ENCODE data around the gene ACIN1. TPM values are rescaled to one million over a fixed set of nuclear protein-coding genes. Genes with fewer than 3 reads are reported as not detected.

ACIN1 gene
- total RNA-seq, 1 donor from 2014 or later, result 184 TPM

DNA sequence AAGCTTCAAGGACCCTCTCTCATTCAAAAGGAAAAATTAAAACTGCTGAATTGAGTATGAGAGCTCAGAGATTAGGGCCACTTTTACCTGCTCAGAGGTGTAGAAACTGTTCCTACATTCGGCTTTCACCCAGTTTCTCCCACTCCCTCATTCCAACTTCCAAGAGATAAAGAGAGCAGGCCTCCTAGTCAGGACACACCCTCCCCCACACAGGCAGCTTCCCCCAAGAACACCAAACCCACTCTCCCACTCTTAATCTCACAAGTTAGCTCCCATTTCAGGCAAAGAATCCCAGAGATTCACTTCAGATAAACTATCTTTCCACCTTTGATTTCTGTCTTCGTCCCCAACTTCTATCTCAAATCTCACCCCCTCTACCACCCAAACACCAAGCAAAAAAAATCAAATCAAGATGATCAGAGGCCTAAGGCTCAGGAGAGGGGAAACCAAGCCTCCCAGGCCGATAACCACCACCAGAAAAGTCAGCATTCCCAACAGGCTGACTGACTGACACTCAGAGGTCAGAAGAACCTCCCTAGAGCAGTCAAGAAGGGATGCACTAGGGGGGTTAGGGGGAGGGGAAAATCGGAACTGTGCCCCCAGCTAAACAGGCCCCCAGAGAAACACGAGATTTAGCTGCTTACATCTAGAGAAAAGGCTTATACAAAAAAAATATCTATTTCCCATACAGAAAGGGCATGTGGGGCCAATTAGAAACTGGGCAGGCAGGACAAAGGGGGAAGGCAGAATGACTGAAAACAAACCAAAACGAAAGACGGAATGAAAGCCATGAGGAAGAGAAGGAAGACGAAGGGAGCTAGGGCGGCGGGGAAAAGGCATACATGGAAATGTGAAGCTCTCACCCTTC lies 24.4 kb downstream of the ACIN1 start:
- H3K4me1 ChIP-seq, result peaks cover 53% of the 10 kb centered on the region
- H3K4me1 Mint-ChIP-seq, result peaks cover 47% of the 10 kb centered on the region
- peak overlapping the region; percentile 89 for H3K4me3 Mint-ChIP-seq
- H3K4me3 ChIP-seq, result peak overlapping the region; percentile 92
- TF ChIP-seq EZH2 (IDR thresholded peaks at IDR 0.05) (no peak), CTCF (IDR thresholded peaks at IDR 0.05) (no peak), EZH2phosphoT487 (IDR thresholded peaks at IDR 0.05) (no peak)
- peaks cover 73% of the 10 kb centered on the region for H3F3A ChIP-seq (ENCODE audit: low read depth)
- H3K79me2 ChIP-seq (ENCODE audit: low read depth), result peaks cover 65% of the 10 kb centered on the region
- H3K36me3 ChIP-seq, result peaks cover 18% of the 10 kb centered on the region
- no peaks in the 10 kb centered on the region for H3K9me3 ChIP-seq (ENCODE audit: low read depth)
- no peak overlapping the region for H2AFZ ChIP-seq (replicated peaks)
- H3K4me2 ChIP-seq, result peak overlapping the region; percentile 85
- peak overlapping the region; percentile 67 for H3K27ac ChIP-seq
- H3K9ac ChIP-seq, result peak overlapping the region; percentile 81
- H3K27me3 Mint-ChIP-seq (ENCODE audit: insufficient read depth, low read depth), result peaks cover 10% of the 10 kb centered on the region
- H3K27ac Mint-ChIP-seq, result peak overlapping the region; percentile 85
- no peaks in the 10 kb centered on the region for H3K9me3 Mint-ChIP-seq
- peaks cover 61% of the 10 kb centered on the region for H4K20me1 ChIP-seq (ENCODE audit: low read depth)
- H3K27me3 ChIP-seq, result no peaks in the 10 kb centered on the region
- no peak for DNase-seq (ENCODE audit: low spot score)
- H3K36me3 Mint-ChIP-seq, result peaks cover 26% of the 10 kb centered on the region

DNA sequence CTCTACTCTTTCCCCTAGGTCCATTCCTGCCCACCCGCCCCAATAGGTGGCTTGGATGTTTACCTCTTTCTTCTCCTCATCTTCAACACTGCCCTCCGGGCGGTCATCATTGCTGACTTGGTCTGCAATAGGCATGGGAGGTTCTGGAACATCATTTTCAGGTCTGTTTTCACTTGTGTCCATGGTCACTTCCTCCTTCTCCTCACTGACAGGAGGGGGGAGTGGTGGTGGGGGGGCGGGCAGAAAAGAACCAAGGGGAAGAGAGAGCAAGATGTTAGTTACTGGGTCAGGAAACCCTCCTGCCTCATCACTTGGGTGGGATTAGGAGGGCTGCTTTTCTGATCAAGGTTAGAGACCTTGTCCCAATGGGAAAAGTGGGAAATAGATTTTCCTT lies 25.5 kb downstream of the ACIN1 start:
- no peak overlapping the region for H3K27ac Mint-ChIP-seq
- peaks cover 47% of the 10 kb centered on the region for H3K4me1 Mint-ChIP-seq

GRCh38 chr14:23068789-23069412 lies 26.0 kb downstream of the ACIN1 start:
- Histone ChIP-seq H2AFZ (replicated peaks) (no peak overlapping the region), H3K27ac (peak overlapping the region; percentile 11), H3K4me2 (peak overlapping the region; percentile 85), H4K20me1 (ENCODE audit: low read depth) (peaks cover 74% of the 10 kb centered on the region), H3K9me3 (ENCODE audit: low read depth) (no peaks in the 10 kb centered on the region), H3K36me3 (peaks cover 22% of the 10 kb centered on the region), H3K4me1 (peaks cover 53% of the 10 kb centered on the region), H3F3A (ENCODE audit: low read depth) (peaks cover 86% of the 10 kb centered on the region), H3K4me3 (peak overlapping the region; percentile 92), H3K27me3 (no peaks in the 10 kb centered on the region), H3K9ac (no peak overlapping the region), H3K79me2 (ENCODE audit: low read depth) (peaks cover 78% of the 10 kb centered on the region)
- H3K4me3 Mint-ChIP-seq, result peak overlapping the region; percentile 77
- H3K36me3 Mint-ChIP-seq, result peaks cover 27% of the 10 kb centered on the region
- H3K4me1 Mint-ChIP-seq, result peaks cover 47% of the 10 kb centered on the region
- H3K27me3 Mint-ChIP-seq (ENCODE audit: insufficient read depth, low read depth), result peaks cover 10% of the 10 kb centered on the region
- peak overlapping the region; percentile 57 for H3K27ac Mint-ChIP-seq
- TF ChIP-seq EZH2 (IDR thresholded peaks at IDR 0.05) (no peak), CTCF (IDR thresholded peaks at IDR 0.05) (peak; percentile 100), EZH2phosphoT487 (IDR thresholded peaks at IDR 0.05) (no peak)
- H3K9me3 Mint-ChIP-seq, result no peaks in the 10 kb centered on the region
- DNase-seq (ENCODE audit: low spot score), result peak; percentile 93

More for the DNA sequence above, 25.5 kb downstream of the ACIN1 start:
- H3K79me2 ChIP-seq (ENCODE audit: low read depth), result peaks cover 73% of the 10 kb centered on the region
- peak overlapping the region; percentile 92 for H3K4me3 ChIP-seq
- H3K4me2 ChIP-seq, result peak overlapping the region; percentile 85
- no peak overlapping the region for H2AFZ ChIP-seq (replicated peaks)
- H3F3A ChIP-seq (ENCODE audit: low read depth), result peaks cover 80% of the 10 kb centered on the region
- no peak for TF ChIP-seq CTCF (IDR thresholded peaks at IDR 0.05)
- TF ChIP-seq EZH2phosphoT487 (IDR thresholded peaks at IDR 0.05), result no peak
- TF ChIP-seq EZH2 (IDR thresholded peaks at IDR 0.05), result no peak
- peaks cover 68% of the 10 kb centered on the region for H4K20me1 ChIP-seq (ENCODE audit: low read depth)
- peaks cover 22% of the 10 kb centered on the region for H3K36me3 ChIP-seq
- no peak overlapping the region for H3K9ac ChIP-seq
- no peaks in the 10 kb centered on the region for H3K9me3 ChIP-seq (ENCODE audit: low read depth)
- no peaks in the 10 kb centered on the region for H3K27me3 ChIP-seq
- Mint-ChIP-seq H3K4me3 (peak overlapping the region; percentile 89), H3K36me3 (peaks cover 24% of the 10 kb centered on the region), H3K9me3 (no peaks in the 10 kb centered on the region), H3K27me3 (ENCODE audit: insufficient read depth, low read depth) (peaks cover 10% of the 10 kb centered on the region)
- H3K4me1 ChIP-seq, result peaks cover 53% of the 10 kb centered on the region
- peak overlapping the region; percentile 11 for H3K27ac ChIP-seq
- DNase-seq (ENCODE audit: low spot score), result no peak

All from neural progenitor cell (in vitro differentiated cells).